OCI-LY7 (cell line): ENCODE results near the gene ZNF20. TPM values are rescaled to one million over a fixed set of nuclear protein-coding genes. Genes with fewer than 3 reads are reported as not detected.

Source experiments
- Bru-seq: library from RNA; stranded (reverse); fragments of 400-500 nt; gene quantifications from one replicate; lab custom pipeline; 2021; lab: Mats Ljungman, UMichigan
- BruChase-seq, 2 experiments: library from RNA; stranded (reverse); fragments of 400-500 nt; gene quantifications; one replicate each; lab custom pipeline; 2021; lab: Mats Ljungman, UMichigan
- BruUV-seq: library from RNA; stranded (reverse); fragments of 400-500 nt; replicated peaks from 2 replicates; lab custom pipeline; 2021; lab: Mats Ljungman, UMichigan
- CTCF ChIA-PET: fragments of 300-600 bp; sonication (Branson Sonifier 250); formaldehyde crosslinking; loops from one replicate; lab custom pipeline; 2022; ENCODE audit warnings: antibody characterized with exemption; ENCODE audit not compliant: unreplicated experiment; lab: Charles Lee
- POLR2A ChIA-PET: fragments of 300-600 bp; sonication (Branson Sonifier 250); formaldehyde crosslinking; loops from one replicate; lab custom pipeline; 2022; ENCODE audit warnings: antibody characterized with exemption; lab: Charles Lee
- DNase-seq: peaks from one replicate; pipeline ENCODE4 v3.0.0-alpha.2; 2015; ENCODE audit warnings: low spot score
- H2AFZ ChIP-seq: fragments of 200-600 bp; sonication (generic), shearing (Covaris generic); 2 replicates; pipeline ENCODE4 v1.6.1; 2014; ENCODE audit warnings: mild to moderate bottlenecking, antibody characterized with exemption, low read length, moderate library complexity
- H3K27ac ChIP-seq: fragments of 200-600 bp; sonication (generic); 2 replicates; pipeline ENCODE4 v1.5.1; 2014; ENCODE audit warnings: mixed run types, low read depth, mild to moderate bottlenecking, moderate library complexity, low read length, inconsistent platforms; ENCODE audit not compliant: poor library complexity, severe bottlenecking
- H3K36me3 ChIP-seq: fragments of 200-600 bp; sonication (generic); 2 replicates; pipeline ENCODE4 v1.6.1; 2014; ENCODE audit warnings: mild to moderate bottlenecking, antibody characterized with exemption, low read length, moderate library complexity, mixed read lengths; ENCODE audit not compliant: insufficient read depth
- H3K4me1 ChIP-seq: fragments of 200-600 bp; sonication (generic); 2 replicates; pipeline ENCODE4 v1.5.1; 2014; ENCODE audit warnings: mild to moderate bottlenecking, low read length; ENCODE audit not compliant: insufficient read depth, poor library complexity, severe bottlenecking
- H3K4me2 ChIP-seq: fragments of 200-600 bp; sonication (generic); 2 replicates; pipeline ENCODE4 v1.6.1; 2014; ENCODE audit warnings: mild to moderate bottlenecking, low read length
- H3K4me3 ChIP-seq: fragments of 200-600 bp; sonication (generic); 2 replicates; pipeline ENCODE4 v1.5.1; 2014; ENCODE audit warnings: mild to moderate bottlenecking, low read depth, low read length; ENCODE audit not compliant: poor library complexity, severe bottlenecking
- H3K79me2 ChIP-seq: fragments of 200-600 bp; sonication (generic); 2 replicates; pipeline ENCODE4 v1.6.1; 2016; ENCODE audit warnings: low read depth, mild to moderate bottlenecking, low read length, moderate library complexity, mixed read lengths; ENCODE audit not compliant: insufficient read depth
- H3K9me2 ChIP-seq: fragments of 200-600 bp; sonication (generic); 2 replicates; pipeline ENCODE4 v1.6.1; 2016; ENCODE audit warnings: mild to moderate bottlenecking, low read length, mixed read lengths; ENCODE audit not compliant: insufficient read depth
- H3K9me3 ChIP-seq: fragments of 200-600 bp; sonication (generic); 2 replicates; pipeline ENCODE4 v1.6.1; 2014; ENCODE audit warnings: mild to moderate bottlenecking, mixed run types, low read length, mixed read lengths
- H4K20me1 ChIP-seq: fragments of 200-600 bp; sonication (generic); 2 replicates; pipeline ENCODE4 v1.6.1; 2014; ENCODE audit warnings: mild to moderate bottlenecking, antibody characterized with exemption, low read length, moderate library complexity, mixed read lengths; ENCODE audit not compliant: insufficient read depth
- EZH2phosphoT487 ChIP-seq: fragments of 200-600 bp; sonication (generic); IDR thresholded peaks from 2 replicates; pipeline ENCODE4 v1.6.1; 2018; ENCODE audit warnings: low read depth, borderline replicate concordance, mild to moderate bottlenecking, mixed run types, antibody characterized with exemption, low read length, moderate library complexity, mixed read lengths
- intact Hi-C: fragments of 100-400 bp; cut with micrococcal nuclease; formaldehyde crosslinking; loops from one replicate; pipeline ENCODE4 v1.10.0; 2022; ENCODE audit not compliant: unreplicated experiment
- long read RNA-seq: library from polyadenylated mRNA; stranded (forward); transcript quantifications from one replicate; pipeline ENCODE4 v2.0.0, GENCODE V29; 2022
- total RNA-seq, 2 experiments: library from RNA; depleted of rRNA in 1 of 2; stranded (reverse); fragments of >200 nt in 1 of 2; shearing (Covaris generic) in 1 of 2; gene quantifications; 2 replicates each; pipeline ENCODE4 v1.2.3, GENCODE V29; 2014 to 2022
- TF ChIP-seq, protein P1 (sequence below): fragments of 200-600 bp; sonication (generic); conservative IDR thresholded peaks from 2 replicates; pipeline ENCODE4 v1.5.1; 2014; ENCODE audit warnings: mild to moderate bottlenecking, antibody characterized with exemption, low read length, moderate library complexity, mixed read lengths

ZNF20 gene
- 6.1 and 8.9 TPM in 2 replicates for total RNA-seq (2014; rRNA removed; shearing (Covaris generic))
- total RNA-seq (2022), result 7.1 and 10.0 TPM in 2 replicates
- Bru-seq, nascent RNA, result percentile 29 among the genes with signal in this experiment
- BruChase-seq, experiment 1, labeled RNA remaining after a 6-hour chase, result percentile 30 among the genes with signal in this experiment
- BruChase-seq, experiment 2, labeled RNA remaining after a 2-hour chase, result percentile 31 among the genes with signal in this experiment
- long read RNA-seq, partial matches to known transcripts, result 0 of 10 reads
- long read RNA-seq, other reads (novel, unspliced or antisense), result 3 of 10 reads

DNA sequence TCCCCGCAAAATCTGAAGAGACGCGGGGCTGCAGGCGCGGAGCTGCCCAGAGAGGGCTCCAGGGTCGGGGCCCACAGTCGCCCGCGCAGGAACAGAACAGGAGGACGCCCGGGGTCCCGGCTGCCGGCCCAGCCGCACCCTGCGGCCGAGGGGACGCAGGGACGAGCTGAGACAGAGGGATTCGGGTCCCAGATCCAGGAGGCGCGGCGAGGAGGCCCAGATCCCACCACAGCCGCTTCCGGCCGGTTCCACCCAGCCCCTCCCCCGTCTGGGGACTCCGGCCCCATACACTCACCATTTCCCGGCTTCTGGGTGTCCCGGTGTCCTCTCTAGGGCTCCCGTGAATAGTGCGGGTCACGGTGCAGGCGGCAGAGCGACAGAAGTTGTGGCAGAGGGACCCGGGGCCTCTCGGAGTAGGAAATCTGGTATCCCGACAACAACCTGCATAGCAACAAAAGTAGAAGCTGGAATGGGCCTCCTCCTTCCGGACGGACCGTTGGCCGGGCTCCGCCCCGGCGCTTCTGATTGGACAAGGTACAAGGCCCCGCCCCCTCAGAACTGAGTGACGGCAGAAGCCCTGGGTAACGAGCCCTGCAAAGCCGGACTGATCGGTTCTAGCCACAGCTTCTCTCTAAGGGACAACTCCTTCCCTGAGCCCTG, at the start of gene ZNF20:
ZNF20 (minus strand) TSS at position 466 of the 660 bp plus-strand sequence; CDS start at position 298, 168 bp downstream.
- H3K4me1 ChIP-seq, result peaks cover 26% of the 10 kb centered on the region
- intact Hi-C loops, result loop anchor here (1.0 to 2.0 kb wide), 4 partner anchors 151 to 343 kb away; partner anchors contain the start of gene ZNF700
- H3K9me2 ChIP-seq, result no peaks in the 10 kb centered on the region
- peak; percentile 96 for DNase-seq
- H3K4me2 ChIP-seq, result peak within 1 kb of the TSS; percentile 96
- H2AFZ ChIP-seq, result peak within 1 kb of the TSS; percentile 68
- TF ChIP-seq, protein P1, sequence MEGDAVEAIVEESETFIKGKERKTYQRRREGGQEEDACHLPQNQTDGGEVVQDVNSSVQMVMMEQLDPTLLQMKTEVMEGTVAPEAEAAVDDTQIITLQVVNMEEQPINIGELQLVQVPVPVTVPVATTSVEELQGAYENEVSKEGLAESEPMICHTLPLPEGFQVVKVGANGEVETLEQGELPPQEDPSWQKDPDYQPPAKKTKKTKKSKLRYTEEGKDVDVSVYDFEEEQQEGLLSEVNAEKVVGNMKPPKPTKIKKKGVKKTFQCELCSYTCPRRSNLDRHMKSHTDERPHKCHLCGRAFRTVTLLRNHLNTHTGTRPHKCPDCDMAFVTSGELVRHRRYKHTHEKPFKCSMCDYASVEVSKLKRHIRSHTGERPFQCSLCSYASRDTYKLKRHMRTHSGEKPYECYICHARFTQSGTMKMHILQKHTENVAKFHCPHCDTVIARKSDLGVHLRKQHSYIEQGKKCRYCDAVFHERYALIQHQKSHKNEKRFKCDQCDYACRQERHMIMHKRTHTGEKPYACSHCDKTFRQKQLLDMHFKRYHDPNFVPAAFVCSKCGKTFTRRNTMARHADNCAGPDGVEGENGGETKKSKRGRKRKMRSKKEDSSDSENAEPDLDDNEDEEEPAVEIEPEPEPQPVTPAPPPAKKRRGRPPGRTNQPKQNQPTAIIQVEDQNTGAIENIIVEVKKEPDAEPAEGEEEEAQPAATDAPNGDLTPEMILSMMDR, result no peak
- no peak for TF ChIP-seq EZH2phosphoT487
- no peaks in the 10 kb centered on the region for H4K20me1 ChIP-seq
- BruUV-seq, result no TSS peak
- no peaks in the 10 kb centered on the region for H3K9me3 ChIP-seq
- POLR2A ChIA-PET, result interaction anchor here (0.8 to 1.8 kb wide), 3 partner anchors 176 to 300 kb away, joined by 3 to 9 read pairs (median 4); no protein-coding TSS in a partner anchor
- peaks cover 11% of the 10 kb centered on the region; the same call in 1 of the 2 replicates for H3K79me2 ChIP-seq
- H3K27ac ChIP-seq, result peak within 1 kb of the TSS; percentile 39
- peak within 1 kb of the TSS; percentile 89 for H3K4me3 ChIP-seq
- peaks cover 16% of the 10 kb centered on the region for H3K36me3 ChIP-seq
- CTCF ChIA-PET, result interaction anchor here (0.7 to 1.7 kb wide), 4 partner anchors 17 to 342 kb away, joined by 3 to 8 read pairs (median 6); partner anchors contain the start of gene ZNF491

DNA sequence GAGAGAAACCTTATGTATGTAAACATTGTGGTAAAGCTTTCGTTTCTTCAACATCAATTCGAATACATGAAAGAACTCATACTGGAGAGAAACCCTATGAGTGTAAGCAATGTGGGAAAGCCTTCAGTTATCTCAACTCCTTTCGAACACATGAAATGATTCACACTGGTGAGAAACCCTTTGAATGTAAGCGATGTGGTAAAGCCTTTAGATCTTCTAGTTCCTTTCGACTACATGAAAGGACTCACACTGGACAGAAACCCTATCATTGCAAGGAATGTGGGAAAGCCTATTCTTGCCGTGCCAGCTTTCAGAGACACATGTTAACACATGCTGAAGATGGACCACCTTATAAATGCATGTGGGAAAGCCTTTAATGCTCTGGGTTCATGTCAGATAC, 47.5 kb upstream of the ZNF20 start:
- CTCF ChIA-PET, result no interaction called here
- no TSS peak for BruUV-seq
- peaks cover 87% of the 10 kb centered on the region for H3K36me3 ChIP-seq

More for the DNA sequence above, 47.5 kb upstream of the ZNF20 start:
- Histone ChIP-seq H3K4me1 (no peaks in the 10 kb centered on the region), H3K9me2 (no peaks in the 10 kb centered on the region), H3K4me3 (no peak overlapping the region), H3K79me2 (peaks cover 5% of the 10 kb centered on the region; the same call in 1 of the 2 replicates), H2AFZ (no peak overlapping the region), H3K9me3 (peaks cover 63% of the 10 kb centered on the region), H3K4me2 (no peak overlapping the region), H4K20me1 (no peaks in the 10 kb centered on the region), H3K27ac (no peak overlapping the region)
- intact Hi-C loops, result no loop called here
- POLR2A ChIA-PET, result no interaction called here
- TF ChIP-seq EZH2phosphoT487, result no peak
- TF ChIP-seq, protein P1, result no peak
- no peak for DNase-seq
